RWPE1 (cell line): Measurements from ENCODE around the gene ASCL5.

Source experiments
- CTCF ChIA-PET: fragments of 350-600 bp; sonication (Branson Sonifier 250); formaldehyde crosslinking; extraction: SDS; loops from one replicate; lab custom pipeline; 2021; lab: Yijun Ruan, JAX
- POLR2A ChIA-PET: fragments of 400-600 bp; formaldehyde crosslinking; extraction: SDS; loops from one replicate; lab custom pipeline; 2020; ENCODE audit warnings: antibody characterized with exemption; ENCODE audit not compliant: low non-redundant PET; lab: Yijun Ruan, JAX
- DNase-seq: peaks from one replicate; pipeline ENCODE4 v3.0.0; 2012; ENCODE audit warnings: low spot score
- H3K27ac ChIP-seq: fragments of 450-650 bp; 2 replicates; pipeline ENCODE4 v1.5.1; 2017
- CTCF ChIP-seq: fragments of 450-650 bp; conservative IDR thresholded peaks from 2 replicates; pipeline ENCODE4 v1.5.1; 2017; ENCODE audit warnings: low read depth, mild to moderate bottlenecking

The ASCL5 gene

DNA sequence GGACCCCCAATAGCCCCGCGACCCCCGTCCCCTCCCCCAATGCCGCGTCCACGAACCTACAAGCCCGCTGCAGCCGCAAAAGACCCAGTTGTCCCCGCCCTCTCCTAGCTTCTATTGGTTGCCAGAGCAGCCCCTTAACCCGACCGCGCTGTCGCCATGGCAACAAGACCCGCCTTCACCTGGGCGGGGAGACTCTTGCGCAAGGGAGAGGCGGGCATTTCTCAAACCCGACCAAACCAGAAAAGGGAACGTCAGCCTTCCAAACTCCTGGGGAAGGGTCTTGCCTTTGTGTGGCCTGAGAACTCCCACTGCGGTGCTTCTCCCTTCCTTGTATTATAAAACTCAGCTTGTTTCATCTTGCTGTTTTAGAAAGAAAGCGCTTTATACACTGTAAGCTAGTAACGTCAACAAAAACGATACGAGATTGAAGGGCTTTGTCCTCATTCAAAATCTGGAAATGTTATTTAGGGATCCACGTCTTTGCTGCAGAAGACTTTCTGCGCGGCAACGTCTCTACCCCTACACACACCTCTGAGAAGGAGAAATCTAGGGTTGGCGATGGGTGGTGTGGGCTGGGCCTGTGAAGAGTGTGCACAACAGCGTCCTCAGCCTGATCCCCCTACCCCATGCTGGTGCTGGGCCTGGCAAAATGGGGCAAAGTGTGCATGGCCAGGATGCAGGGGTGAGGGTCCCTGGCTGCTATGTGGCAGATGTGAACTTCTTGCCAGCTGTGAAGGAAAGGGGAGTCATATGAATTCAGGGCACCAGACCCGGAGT is 27.6 kb upstream of the ASCL5 start, which contains the start of gene TMEM9:
TMEM9 (minus strand) TSS at position 86 of the 777 bp plus-strand sequence. CDS start 551 bp downstream, outside the sequence.
- TF ChIP-seq CTCF, result no peak
- DNase-seq, result peak; percentile 100
- ChIA-PET POLR2A (interaction anchor here (0.5 kb wide), 1 partner anchor 18 kb away, joined by 3 read pairs; no protein-coding TSS in a partner anchor), CTCF (interaction anchor here (0.5 to 1.5 kb wide), 5 partner anchors 17 to 282 kb away, joined by 3 to 14 read pairs (median 4); no protein-coding TSS in a partner anchor)
- peak within 1 kb of the TSS; percentile 69 for H3K27ac ChIP-seq

GRCh38 chr1:201153474-201154388 is 26.7 kb upstream of the ASCL5 start:
- ChIA-PET CTCF (interaction anchor here (0.5 to 1.5 kb wide), 6 partner anchors 18 to 283 kb away, joined by 3 to 14 read pairs (median 4); no protein-coding TSS in a partner anchor), POLR2A (interaction anchor here (0.5 kb wide), 1 partner anchor 17 kb away, joined by 3 read pairs; no protein-coding TSS in a partner anchor)
- DNase-seq, result no peak
- H3K27ac ChIP-seq, result peak overlapping the region; percentile 69
- TF ChIP-seq CTCF, result no peak

DNA sequence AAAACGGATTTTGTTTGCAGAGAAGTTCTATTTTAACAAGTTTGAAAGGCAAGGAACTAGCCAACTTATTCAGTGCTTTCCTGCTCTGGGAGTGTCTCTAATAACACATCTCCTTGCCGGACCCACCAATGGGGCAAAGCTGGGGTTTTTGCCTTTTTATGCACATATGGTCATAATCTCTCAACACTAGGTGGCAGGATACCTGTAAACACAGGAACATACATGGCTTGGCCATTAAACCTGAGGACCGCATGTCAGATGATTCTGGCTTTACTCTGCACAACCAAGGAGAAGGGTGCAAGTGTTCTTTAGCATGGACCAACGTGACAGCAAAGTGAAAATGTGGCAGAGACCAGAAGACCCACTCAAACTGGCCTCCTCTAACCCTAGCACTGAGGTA is 22.4 kb upstream of the ASCL5 start:
- H3K27ac ChIP-seq, result no peak overlapping the region
- TF ChIP-seq CTCF, result no peak; the same call in 1 of the 2 replicates
- POLR2A ChIA-PET, result no interaction called here
- DNase-seq, result peak; percentile 82
- CTCF ChIA-PET, result interaction anchor here (0.6 to 3.4 kb wide), 18 partner anchors 10 to 926 kb away, joined by 3 to 30 read pairs (median 3); partner anchors contain the start of gene ASCL5

- DNase-seq, result no peak
- no peak overlapping the region for H3K27ac ChIP-seq
- TF ChIP-seq CTCF, result no peak
- POLR2A ChIA-PET, result no interaction called here
- CTCF ChIA-PET, result interaction anchor here (0.6 to 2.9 kb wide), 6 partner anchors 10 to 413 kb away, joined by 3 to 9 read pairs (median 4); partner anchors contain the start of gene ASCL5
These were observed 20.5 kb upstream of the ASCL5 start for GRCh38 chr1:201147396-201148015.

DNA sequence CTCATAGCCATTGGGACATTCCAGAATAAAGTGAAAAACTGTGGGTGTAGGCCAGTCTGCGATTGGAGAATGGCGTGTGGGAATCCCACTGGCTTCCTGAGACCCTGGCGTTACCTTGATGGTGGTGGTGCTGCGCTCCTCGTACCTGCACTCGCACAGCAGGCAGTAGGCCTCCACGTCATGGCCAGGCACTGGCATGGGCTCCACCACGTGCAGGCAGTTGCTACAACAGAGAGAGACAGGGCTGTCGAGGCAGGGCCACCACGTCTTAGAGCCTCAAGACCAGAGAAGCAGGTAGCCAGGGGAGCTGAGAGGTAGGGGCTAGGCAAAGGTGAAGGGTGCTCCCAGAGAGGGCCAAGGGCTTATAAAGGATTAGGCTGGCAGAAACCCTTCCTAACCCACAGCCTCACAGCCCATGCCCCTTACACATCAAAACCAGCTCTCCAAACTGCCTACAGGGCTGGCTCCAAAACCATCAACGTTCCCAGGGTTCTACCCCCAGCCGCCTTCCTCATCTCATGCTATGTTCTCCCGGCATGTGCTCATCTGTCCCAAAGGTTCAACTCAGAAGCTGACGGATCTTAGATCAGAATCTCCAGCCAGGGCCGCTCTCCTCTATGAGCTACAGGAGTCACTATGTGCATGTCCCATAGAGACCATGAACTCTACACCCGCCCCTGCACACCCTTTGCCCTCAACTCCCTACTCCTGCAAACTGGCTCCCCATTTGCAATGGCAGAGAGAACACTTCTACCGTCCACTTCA is 19.8 kb upstream of the ASCL5 start:
- DNase-seq, result no peak
- ChIA-PET POLR2A (no interaction called here), CTCF (interaction anchor here (1.4 to 2.9 kb wide), 4 partner anchors 10 to 216 kb away, joined by 4 to 9 read pairs (median 4); partner anchors contain the start of gene ASCL5)
- no peak for TF ChIP-seq CTCF
- no peak overlapping the region for H3K27ac ChIP-seq
